SH-SY5Y (cell line): ENCODE measurements around the gene CUBN.

Source experiments
- GATA2 ChIP-seq: IDR thresholded peaks from 2 replicates; pipeline ENCODE4 v1.6.1; 2011; ENCODE audit warnings: mild to moderate bottlenecking, low read depth, low read length
- GATA3 ChIP-seq: IDR thresholded peaks from 2 replicates; pipeline ENCODE4 v1.6.1; 2011; ENCODE audit warnings: low read depth, mild to moderate bottlenecking, low read length, moderate library complexity

DNA sequence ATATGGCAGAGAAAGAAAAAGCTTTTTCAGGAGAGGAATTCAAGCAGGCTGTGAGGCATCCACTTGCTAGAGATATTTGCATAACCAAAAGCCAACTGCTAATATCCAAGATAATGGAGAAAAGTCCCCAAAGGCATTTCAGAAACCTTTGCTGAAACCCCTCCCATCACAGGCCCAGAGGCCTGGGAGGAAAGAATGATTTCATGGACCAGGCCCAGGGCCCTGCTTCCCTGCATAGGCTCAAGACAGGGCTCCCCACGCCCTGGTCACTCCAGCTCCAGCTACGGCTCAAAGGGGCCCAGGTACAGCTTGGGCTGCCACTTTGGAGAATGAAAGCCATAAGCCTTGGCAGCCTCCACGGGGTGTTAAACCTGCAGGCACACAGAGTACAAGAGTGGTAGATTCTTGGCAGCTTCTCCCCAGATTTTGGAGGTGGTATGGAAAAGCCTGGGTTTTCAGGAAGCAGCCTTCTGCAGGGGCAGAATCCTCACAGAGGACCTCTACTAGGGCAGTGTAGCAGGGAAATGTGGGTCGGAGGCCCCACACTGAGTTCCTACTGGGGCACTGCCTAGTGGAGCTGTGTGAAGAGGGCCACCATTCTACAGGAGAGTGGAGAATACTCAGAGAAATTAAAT, 306.8 kb downstream of the CUBN start:
- TF ChIP-seq GATA2: no peak
- TF ChIP-seq GATA3: no peak
